ENCODE measurements around the gene KDM4B.

KDM4B gene

GRCh38 chr19:5076440-5077208 is 107.7 kb downstream of the KDM4B start:
- TF ChIP-seq, protein P1, sequence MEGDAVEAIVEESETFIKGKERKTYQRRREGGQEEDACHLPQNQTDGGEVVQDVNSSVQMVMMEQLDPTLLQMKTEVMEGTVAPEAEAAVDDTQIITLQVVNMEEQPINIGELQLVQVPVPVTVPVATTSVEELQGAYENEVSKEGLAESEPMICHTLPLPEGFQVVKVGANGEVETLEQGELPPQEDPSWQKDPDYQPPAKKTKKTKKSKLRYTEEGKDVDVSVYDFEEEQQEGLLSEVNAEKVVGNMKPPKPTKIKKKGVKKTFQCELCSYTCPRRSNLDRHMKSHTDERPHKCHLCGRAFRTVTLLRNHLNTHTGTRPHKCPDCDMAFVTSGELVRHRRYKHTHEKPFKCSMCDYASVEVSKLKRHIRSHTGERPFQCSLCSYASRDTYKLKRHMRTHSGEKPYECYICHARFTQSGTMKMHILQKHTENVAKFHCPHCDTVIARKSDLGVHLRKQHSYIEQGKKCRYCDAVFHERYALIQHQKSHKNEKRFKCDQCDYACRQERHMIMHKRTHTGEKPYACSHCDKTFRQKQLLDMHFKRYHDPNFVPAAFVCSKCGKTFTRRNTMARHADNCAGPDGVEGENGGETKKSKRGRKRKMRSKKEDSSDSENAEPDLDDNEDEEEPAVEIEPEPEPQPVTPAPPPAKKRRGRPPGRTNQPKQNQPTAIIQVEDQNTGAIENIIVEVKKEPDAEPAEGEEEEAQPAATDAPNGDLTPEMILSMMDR (IDR thresholded peaks at IDR 0.05): no peak

GRCh38 chr19:5077209-5077515 is 108.2 kb downstream of the KDM4B start:
- TF ChIP-seq, protein P1 (IDR thresholded peaks at IDR 0.05): no peak

GRCh38 chr19:5078182-5078581 is 109.3 kb downstream of the KDM4B start:
- TF ChIP-seq, protein P1 (IDR thresholded peaks at IDR 0.05): no peak

GRCh38 chr19:5078666-5079065 is 109.8 kb downstream of the KDM4B start:
- TF ChIP-seq, protein P1 (IDR thresholded peaks at IDR 0.05): no peak

- TF ChIP-seq, protein P1 (IDR thresholded peaks at IDR 0.05): no peak
Measured at GRCh38 chr19:5079071-5079774, 110.3 kb downstream of the KDM4B start.

GRCh38 chr19:5080030-5080654 is 111.2 kb downstream of the KDM4B start:
- TF ChIP-seq, protein P1 (IDR thresholded peaks at IDR 0.05): no peak

DNA sequence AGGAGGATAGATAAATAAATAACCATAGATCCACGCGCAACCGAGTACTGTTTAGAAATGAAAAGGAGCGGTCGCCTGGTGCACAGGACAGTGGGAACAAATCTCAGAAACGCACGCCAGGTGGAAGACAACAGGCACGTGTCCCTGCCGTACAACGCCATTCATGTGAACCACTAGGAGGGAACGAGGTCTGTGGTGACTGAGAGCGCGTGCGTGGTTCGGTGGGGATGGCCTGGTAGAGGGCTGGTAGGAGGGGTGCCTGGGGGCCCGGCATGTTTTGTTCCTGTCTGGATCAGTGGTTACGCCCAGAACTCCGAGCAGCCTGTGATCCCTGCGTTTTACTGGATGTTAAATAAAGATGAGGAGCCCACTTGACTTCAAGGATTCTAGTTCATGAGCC is 111.9 kb downstream of the KDM4B start:
- TF ChIP-seq, protein P1 (IDR thresholded peaks at IDR 0.05): no peak
